Activated gamma-delta T cell (primary cell): ENCODE measurements around the gene NRAP.

Experiments used
- DNase-seq: peaks from one replicate; lab custom pipeline; 2025; lab: John Stamatoyannopoulos, UW

The NRAP gene

GRCh38 chr10:113560071-113560470, 103.8 kb downstream of the NRAP start:
- no peak for DNase-seq

GRCh38 chr10:113557903-113558321, 105.9 kb downstream of the NRAP start:
- no peak for DNase-seq

- DNase-seq: no peak
Observed at GRCh38 chr10:113557424-113557862, 106.4 kb downstream of the NRAP start.

GRCh38 chr10:113555751-113556150, 108.1 kb downstream of the NRAP start:
- no peak for DNase-seq

GRCh38 chr10:113555245-113555644, 108.6 kb downstream of the NRAP start:
- no peak for DNase-seq

- no peak for DNase-seq
Observed at GRCh38 chr10:113554214-113554613, 109.6 kb downstream of the NRAP start.

- DNase-seq: no peak
Observed at GRCh38 chr10:113553149-113553548, 110.7 kb downstream of the NRAP start.

- DNase-seq: no peak
Observed at GRCh38 chr10:113552701-113553100, 111.1 kb downstream of the NRAP start, which contains the start of gene HABP2. HABP2 (plus strand) TSS chr10:113553053; CDS start chr10:113553122, 69 bp downstream.

GRCh38 chr10:113552014-113552413, 111.8 kb downstream of the NRAP start:
- no peak for DNase-seq

- DNase-seq: no peak
Observed at GRCh38 chr10:113550365-113550764, 113.5 kb downstream of the NRAP start.

- DNase-seq: no peak
Observed at GRCh38 chr10:113549856-113550255, 114.0 kb downstream of the NRAP start.

- no peak for DNase-seq
Observed at GRCh38 chr10:113547426-113547825, 116.4 kb downstream of the NRAP start.

- no peak for DNase-seq
Observed at GRCh38 chr10:113544392-113544791, 119.4 kb downstream of the NRAP start.

GRCh38 chr10:113543107-113543955, 120.5 kb downstream of the NRAP start:
- no peak for DNase-seq

GRCh38 chr10:113541549-113541927, 122.3 kb downstream of the NRAP start:
- DNase-seq: no peak

- no peak for DNase-seq
Observed at GRCh38 chr10:113540845-113541548, 122.8 kb downstream of the NRAP start.

- no peak for DNase-seq
Observed at GRCh38 chr10:113539789-113540188, 124.1 kb downstream of the NRAP start.
